DOHH2 (cell line): ENCODE data around the gene DXO.

Source experiments
- H3F3A ChIP-seq: fragments of 200-600 bp; sonication (generic), shearing (Covaris generic); 2 replicates; pipeline ENCODE4 v1.6.0; 2016; ENCODE audit warnings: antibody characterized with exemption, mild to moderate bottlenecking; ENCODE audit not compliant: control insufficient read depth, insufficient read depth
- H3K27ac ChIP-seq: fragments of 200-600 bp; sonication (generic); 2 replicates; pipeline ENCODE4 v1.5.1; 2014; ENCODE audit warnings: low read depth, mild to moderate bottlenecking, low read length, moderate library complexity
- H3K27me3 ChIP-seq: fragments of 200-600 bp; sonication (generic); 2 replicates; pipeline ENCODE4 v1.6.1; 2014; ENCODE audit warnings: mild to moderate bottlenecking, low read length, mixed read lengths; ENCODE audit not compliant: control insufficient read depth
- H3K36me3 ChIP-seq: fragments of 200-600 bp; sonication (generic); 2 replicates; pipeline ENCODE4 v1.6.1; 2014; ENCODE audit warnings: mild to moderate bottlenecking, low read length, moderate library complexity, mixed read lengths; ENCODE audit not compliant: control insufficient read depth
- H3K4me1 ChIP-seq: fragments of 200-600 bp; sonication (generic); 2 replicates; pipeline ENCODE4 v1.6.1; 2014; ENCODE audit warnings: mild to moderate bottlenecking, low read length, mixed read lengths; ENCODE audit not compliant: control insufficient read depth
- H3K4me2 ChIP-seq: fragments of 200-600 bp; sonication (generic); 2 replicates; pipeline ENCODE4 v1.6.0; 2014; ENCODE audit warnings: mild to moderate bottlenecking, low read length, moderate library complexity
- H3K4me3 ChIP-seq: fragments of 200-600 bp; sonication (generic); 2 replicates; pipeline ENCODE4 v1.5.1; 2014; ENCODE audit warnings: mild to moderate bottlenecking, low read length, mixed read lengths
- H3K79me2 ChIP-seq: fragments of 200-600 bp; sonication (generic); 2 replicates; pipeline ENCODE4 v1.6.1; 2014; ENCODE audit warnings: mild to moderate bottlenecking, low read length, mixed read lengths; ENCODE audit not compliant: control insufficient read depth
- H3K9me2 ChIP-seq: fragments of 200-600 bp; sonication (generic); replicated peaks from 2 replicates; pipeline ENCODE4 v1.6.1; 2014; ENCODE audit warnings: mild to moderate bottlenecking, low read length, mixed read lengths; ENCODE audit not compliant: control insufficient read depth
- H3K9me3 ChIP-seq: fragments of 200-600 bp; sonication (generic); 2 replicates; pipeline ENCODE4 v1.6.1; 2014; ENCODE audit warnings: antibody characterized with exemption, low read length, mixed read lengths; ENCODE audit not compliant: control insufficient read depth, insufficient read depth
- H4K20me1 ChIP-seq: fragments of 200-600 bp; sonication (generic); 2 replicates; pipeline ENCODE4 v1.6.0; 2014; ENCODE audit warnings: low read depth, mild to moderate bottlenecking, antibody characterized with exemption, low read length, moderate library complexity; ENCODE audit not compliant: control insufficient read depth, insufficient read depth
- EZH2phosphoT487 ChIP-seq: fragments of 200-600 bp; sonication (generic); IDR thresholded peaks from 2 replicates; pipeline ENCODE4 v1.6.1; 2017; ENCODE audit warnings: borderline replicate concordance, mild to moderate bottlenecking, antibody characterized with exemption, low read length, moderate library complexity, mixed read lengths
- TF ChIP-seq, protein P1 (sequence below): fragments of 200-600 bp; sonication (generic); IDR thresholded peaks from one replicate; pipeline ENCODE4 v1.5.1; 2014; ENCODE audit warnings: antibody characterized with exemption, mild to moderate bottlenecking, low read depth, low read length; ENCODE audit not compliant: poor library complexity, severe bottlenecking

The DXO gene

GRCh38 chr6:31965700-31966099, 6.2 kb downstream of the DXO start:
- Histone ChIP-seq H3K4me1 (peaks cover 10% of the 10 kb centered on the region), H3F3A (no peaks in the 10 kb centered on the region), H3K27ac (no peak overlapping the region), H3K4me3 (no peak overlapping the region), H3K79me2 (peaks cover 12% of the 10 kb centered on the region), H3K27me3 (no peaks in the 10 kb centered on the region), H3K36me3 (peaks cover 96% of the 10 kb centered on the region), H3K9me2 (no peaks in the 10 kb centered on the region), H3K4me2 (no peak overlapping the region), H4K20me1 (no peaks in the 10 kb centered on the region), H3K9me3 (no peaks in the 10 kb centered on the region)
- TF ChIP-seq EZH2phosphoT487: no peak
- TF ChIP-seq, protein P1, sequence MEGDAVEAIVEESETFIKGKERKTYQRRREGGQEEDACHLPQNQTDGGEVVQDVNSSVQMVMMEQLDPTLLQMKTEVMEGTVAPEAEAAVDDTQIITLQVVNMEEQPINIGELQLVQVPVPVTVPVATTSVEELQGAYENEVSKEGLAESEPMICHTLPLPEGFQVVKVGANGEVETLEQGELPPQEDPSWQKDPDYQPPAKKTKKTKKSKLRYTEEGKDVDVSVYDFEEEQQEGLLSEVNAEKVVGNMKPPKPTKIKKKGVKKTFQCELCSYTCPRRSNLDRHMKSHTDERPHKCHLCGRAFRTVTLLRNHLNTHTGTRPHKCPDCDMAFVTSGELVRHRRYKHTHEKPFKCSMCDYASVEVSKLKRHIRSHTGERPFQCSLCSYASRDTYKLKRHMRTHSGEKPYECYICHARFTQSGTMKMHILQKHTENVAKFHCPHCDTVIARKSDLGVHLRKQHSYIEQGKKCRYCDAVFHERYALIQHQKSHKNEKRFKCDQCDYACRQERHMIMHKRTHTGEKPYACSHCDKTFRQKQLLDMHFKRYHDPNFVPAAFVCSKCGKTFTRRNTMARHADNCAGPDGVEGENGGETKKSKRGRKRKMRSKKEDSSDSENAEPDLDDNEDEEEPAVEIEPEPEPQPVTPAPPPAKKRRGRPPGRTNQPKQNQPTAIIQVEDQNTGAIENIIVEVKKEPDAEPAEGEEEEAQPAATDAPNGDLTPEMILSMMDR: no peak

GRCh38 chr6:31963921-31964320, 8.0 kb downstream of the DXO start:
- no peaks in the 10 kb centered on the region for H3K9me2 ChIP-seq
- no peaks in the 10 kb centered on the region for H3F3A ChIP-seq
- no peak overlapping the region for H3K4me3 ChIP-seq
- peaks cover 85% of the 10 kb centered on the region for H3K36me3 ChIP-seq
- no peak for TF ChIP-seq EZH2phosphoT487
- TF ChIP-seq, protein P1: no peak
- H4K20me1 ChIP-seq: no peaks in the 10 kb centered on the region
- H3K4me2 ChIP-seq: no peak overlapping the region
- no peak overlapping the region for H3K27ac ChIP-seq
- peaks cover 17% of the 10 kb centered on the region for H3K79me2 ChIP-seq
- H3K4me1 ChIP-seq: peaks cover 11% of the 10 kb centered on the region
- no peaks in the 10 kb centered on the region for H3K9me3 ChIP-seq
- H3K27me3 ChIP-seq: no peaks in the 10 kb centered on the region

GRCh38 chr6:31961616-31962015, 10.3 kb downstream of the DXO start:
- Histone ChIP-seq H3K27me3 (no peaks in the 10 kb centered on the region), H3K4me3 (no peak overlapping the region), H3K9me2 (no peaks in the 10 kb centered on the region), H4K20me1 (no peaks in the 10 kb centered on the region), H3K36me3 (peaks cover 73% of the 10 kb centered on the region), H3K27ac (no peak overlapping the region), H3K4me2 (no peak overlapping the region), H3K4me1 (peaks cover 20% of the 10 kb centered on the region), H3K79me2 (peaks cover 38% of the 10 kb centered on the region), H3K9me3 (no peaks in the 10 kb centered on the region), H3F3A (no peaks in the 10 kb centered on the region)
- TF ChIP-seq EZH2phosphoT487: no peak
- TF ChIP-seq, protein P1: no peak
